ENCODE results near the gene PHLDA2.

GRCh38 chr11:2893935-2894334 lies 35.3 kb downstream of the PHLDA2 start:
- TF ChIP-seq POLR2A (IDR thresholded peaks at IDR 0.05; ENCODE audit: low read depth, low read length) (no peak), CTCF (IDR thresholded peaks at IDR 0.05; ENCODE audit: extremely low read depth in 1 of 2, insufficient read depth in 1 of 2, low read depth in 1 of 2, low read length in 2 of 2) (no peak), POLR2AphosphoS5 (IDR thresholded peaks at IDR 0.05; ENCODE audit: insufficient read depth, low read depth, low read length) (no peak), GATA2 (IDR thresholded peaks at IDR 0.05; ENCODE audit: insufficient read depth, insufficient read length, low read depth, low read length) (no peak)

Measured in endothelial cell of umbilical vein (primary cell).